Lower leg skin (tissue), 4 donors: ENCODE measurements around the gene DIS3L2. TPM values are rescaled to one million over a fixed set of nuclear protein-coding genes. Genes with fewer than 3 reads are reported as not detected.

Experiments
- DNase-seq, 2 donors: peaks; one replicate each; pipeline ENCODE4 v3.0.0-alpha.2; 2019; ENCODE audit warnings: low spot score in 2 of 2
- H3K4me3 ChIP-seq: fragments of 200-600 bp; sonication (generic); 2 replicates; pipeline ENCODE4 v1.5.1; 2017; ENCODE audit warnings: mild to moderate bottlenecking, low read depth; ENCODE audit not compliant: poor library complexity, severe bottlenecking
- CTCF ChIP-seq, 3 donors: fragments of 450-650 bp; IDR thresholded peaks; one replicate each; pipeline ENCODE4 v1.5.1; 2016; ENCODE audit warnings: antibody characterized with exemption in 3 of 3, mild to moderate bottlenecking in 3 of 3, moderate library complexity in 2 of 3
- POLR2A ChIP-seq, 2 donors: fragments of 450-650 bp; IDR thresholded peaks; one replicate each; pipeline ENCODE4 v1.6.1; 2016 to 2017; ENCODE audit warnings: antibody characterized with exemption in 2 of 2, mild to moderate bottlenecking in 1 of 2, moderate library complexity in 1 of 2
- WGBS, 2 donors: methylation state at CpG; one replicate each; pipeline ENCODE4 v1.1.5; 2018; 5-methylcytosine and 5-hydroxymethylcytosine counted together
- intact Hi-C: fragments of 100-400 bp; cut with DNase I; formaldehyde crosslinking; loops from one replicate; pipeline ENCODE4 v1.15.0; 2023; ENCODE audit warnings: low total_unique reads
- total RNA-seq, 4 donors: library from RNA; depleted of rRNA; stranded (reverse); fragments of >200 nt; gene quantifications; one replicate each; pipeline ENCODE4 v1.1.0, GENCODE V29; 2016

DIS3L2 gene
- total RNA-seq, 4 donors from 2014 or later, result 26.4 to 39.0 (median 34.4) TPM

- no peak for DNase-seq
- WGBS, 2 donors, result 92 to 100% methylated on average over 2 of the region's 2 CpGs
- intact Hi-C loops, result no loop called here
- no peak for TF ChIP-seq CTCF (IDR thresholded peaks at IDR 0.05)
- TF ChIP-seq POLR2A (IDR thresholded peaks at IDR 0.05), result no peak
- H3K4me3 ChIP-seq, result no peak overlapping the region
Observed at GRCh38 chr2:232245111-232245510, 283.6 kb downstream of the DIS3L2 start.

- TF ChIP-seq CTCF (IDR thresholded peaks at IDR 0.05), result no peak
- TF ChIP-seq POLR2A (IDR thresholded peaks at IDR 0.05), result no peak
- WGBS, 2 donors, result 89 to 93% methylated on average over 3 of the region's 3 CpGs
- no peak for DNase-seq
- intact Hi-C loops, result no loop called here
- H3K4me3 ChIP-seq, result no peak overlapping the region
Observed at GRCh38 chr2:232246245-232246644, 284.7 kb downstream of the DIS3L2 start.

GRCh38 chr2:232249096-232249495, 287.6 kb downstream of the DIS3L2 start:
- H3K4me3 ChIP-seq, result no peak overlapping the region
- intact Hi-C loops, result no loop called here
- WGBS, 2 donors, result 88 to 100% methylated on average over 3 of the region's 3 CpGs
- no peak for DNase-seq
- TF ChIP-seq CTCF (IDR thresholded peaks at IDR 0.05) (no peak), POLR2A (IDR thresholded peaks at IDR 0.05) (no peak)

GRCh38 chr2:232250246-232251175, 289.0 kb downstream of the DIS3L2 start:
- WGBS, 2 donors, result 73% methylated on average over 5 of the region's 5 CpGs
- H3K4me3 ChIP-seq, result no peak overlapping the region
- TF ChIP-seq CTCF (IDR thresholded peaks at IDR 0.05) (no peak), POLR2A (IDR thresholded peaks at IDR 0.05) (no peak)
- intact Hi-C loops, result no loop called here
- no peak for DNase-seq

GRCh38 chr2:232255033-232255432, 293.5 kb downstream of the DIS3L2 start:
- TF ChIP-seq POLR2A (IDR thresholded peaks at IDR 0.05) (no peak), CTCF (IDR thresholded peaks at IDR 0.05) (no peak)
- intact Hi-C loops, result no loop called here
- peak in 1 of 2 donors; percentile 58 for DNase-seq
- H3K4me3 ChIP-seq, result no peak overlapping the region
- 95 to 97% methylated on average over 5 of the region's 5 CpGs for WGBS, 2 donors
